NCI-H524 (cell line): Measurements from ENCODE around the gene RYR1.

Experiments
- DNase-seq, 2 experiments: peaks; one replicate each; lab custom pipeline; 2025; lab: John Stamatoyannopoulos, UW

The RYR1 gene

GRCh38 chr19:38616265-38616664 lies 182.8 kb downstream of the RYR1 start:
- no peak for DNase-seq

DNA sequence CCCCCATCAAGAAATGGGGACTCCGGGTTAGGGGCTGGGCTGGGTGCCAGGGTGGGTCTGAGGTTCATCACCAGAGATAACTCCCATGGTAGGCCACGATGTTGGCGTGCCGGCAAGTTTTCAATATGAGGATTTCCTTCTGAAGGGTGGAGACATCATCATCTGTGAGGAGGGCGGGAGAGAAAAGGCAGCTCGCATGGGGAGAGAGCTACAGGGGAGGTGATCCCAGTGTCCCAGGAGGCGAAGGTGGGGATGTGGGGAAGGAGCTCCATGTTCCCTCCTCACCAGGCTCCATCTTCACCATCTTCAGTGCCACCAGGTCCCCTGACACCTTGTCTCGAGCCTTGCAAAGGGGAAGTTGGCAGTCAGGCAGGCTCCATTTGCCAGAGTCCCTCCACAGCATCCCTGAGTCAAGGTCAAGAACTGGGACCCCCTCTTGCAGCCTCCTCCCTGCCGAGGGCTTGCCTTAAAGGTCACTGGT lies 183.8 kb downstream of the RYR1 start:
- no peak for DNase-seq

- DNase-seq: peak in 1 of 2 experiments; percentile 41
Measured at GRCh38 chr19:38617764-38618589, 184.5 kb downstream of the RYR1 start, which contains the start of gene MAP4K1. Gene MAP4K1, minus strand, starts transcription at chr19:38617953. Its CDS starts 58 bp downstream, at chr19:38617895.

DNA sequence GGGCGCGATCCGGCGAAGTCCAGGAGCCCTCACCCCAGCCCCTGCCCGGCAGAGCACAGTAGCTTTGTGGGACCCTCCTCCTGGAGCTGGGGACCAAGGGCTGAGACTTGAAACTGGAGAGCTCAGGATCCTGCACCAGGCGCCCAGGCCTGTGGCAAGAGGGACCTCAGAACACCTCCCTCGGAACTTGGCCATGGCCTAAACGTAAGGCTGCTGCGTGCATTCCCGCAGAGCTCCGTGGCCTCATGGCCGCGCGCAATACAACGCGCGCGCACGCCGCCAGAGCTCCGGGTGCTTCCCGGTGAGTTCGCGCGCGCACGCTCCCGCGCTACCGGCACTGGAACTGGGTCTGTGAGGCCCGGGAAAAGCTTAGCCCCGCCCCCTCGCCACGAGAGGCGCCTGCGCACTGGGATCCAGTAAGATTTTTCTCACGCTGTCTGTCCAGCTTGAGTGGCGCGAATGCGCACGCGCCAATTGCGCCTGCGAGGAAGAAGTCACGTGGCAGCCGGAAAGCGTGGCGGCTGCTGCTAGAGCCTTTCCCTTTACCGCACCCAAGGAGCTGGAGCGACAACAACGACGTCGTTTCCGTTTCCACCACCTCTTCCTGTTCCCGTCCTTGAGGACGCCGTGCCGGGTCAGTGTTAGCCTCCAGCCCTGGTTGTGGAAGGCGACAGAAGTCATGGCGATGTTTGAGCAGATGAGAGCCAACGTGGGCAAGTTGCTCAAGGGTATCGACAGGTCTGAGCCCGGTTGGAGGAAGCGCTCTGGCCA lies 185.3 kb downstream of the RYR1 start, which contains the start of gene EIF3K:
EIF3K (plus strand) TSS at position 599 of the 771 bp plus-strand sequence; CDS start at position 680, 81 bp downstream.
- DNase-seq: peak; percentile 97 to 100

GRCh38 chr19:38619361-38620174 lies 186.1 kb downstream of the RYR1 start:
- DNase-seq: no peak

DNA sequence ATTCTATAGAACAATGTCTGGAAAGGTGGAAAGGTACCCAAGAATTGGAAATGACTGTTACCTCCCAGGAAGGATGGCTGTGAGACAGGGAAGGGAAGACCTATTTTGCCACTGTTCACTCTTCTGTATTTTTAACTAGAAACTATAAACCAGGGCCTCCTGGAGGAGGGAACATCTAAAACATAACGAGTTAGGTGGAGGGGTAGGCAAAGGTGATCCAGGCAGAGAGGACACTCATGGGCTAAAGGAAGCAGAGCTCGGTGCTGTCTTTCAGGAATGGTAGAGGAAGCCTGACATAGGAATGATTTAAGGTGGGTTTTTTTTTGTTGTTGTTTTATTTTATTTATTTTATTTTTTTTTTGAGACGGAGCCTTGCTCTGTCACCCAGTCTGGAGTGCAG lies 191.3 kb downstream of the RYR1 start:
- no peak for DNase-seq

GRCh38 chr19:38626401-38626800 lies 192.9 kb downstream of the RYR1 start:
- DNase-seq: no peak

- DNase-seq: no peak
Measured at GRCh38 chr19:38629568-38629967, 196.1 kb downstream of the RYR1 start.

DNA sequence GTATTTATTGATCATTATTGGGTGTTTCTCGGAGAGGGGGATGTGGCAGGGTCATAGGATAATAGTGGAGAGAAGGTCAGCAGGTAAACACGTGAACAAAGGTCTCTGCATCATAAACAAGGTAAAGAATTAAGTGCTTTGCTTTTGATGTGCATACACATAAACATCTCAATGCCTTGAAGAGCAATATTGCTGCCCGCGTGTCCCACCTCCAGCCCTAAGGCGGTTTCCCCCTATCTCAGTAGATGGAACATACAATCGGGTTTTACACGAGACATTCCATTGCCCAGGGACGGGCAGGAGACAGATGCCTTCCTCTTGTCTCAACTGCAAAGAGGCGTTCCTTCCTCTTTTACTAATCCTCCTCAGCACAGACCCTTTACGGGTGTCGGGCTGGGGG lies 197.8 kb downstream of the RYR1 start:
- peak in 1 of 2 experiments; percentile 28 for DNase-seq

- DNase-seq: peak; percentile 83 to 84
Measured at GRCh38 chr19:38631811-38632475, 198.5 kb downstream of the RYR1 start.

DNA sequence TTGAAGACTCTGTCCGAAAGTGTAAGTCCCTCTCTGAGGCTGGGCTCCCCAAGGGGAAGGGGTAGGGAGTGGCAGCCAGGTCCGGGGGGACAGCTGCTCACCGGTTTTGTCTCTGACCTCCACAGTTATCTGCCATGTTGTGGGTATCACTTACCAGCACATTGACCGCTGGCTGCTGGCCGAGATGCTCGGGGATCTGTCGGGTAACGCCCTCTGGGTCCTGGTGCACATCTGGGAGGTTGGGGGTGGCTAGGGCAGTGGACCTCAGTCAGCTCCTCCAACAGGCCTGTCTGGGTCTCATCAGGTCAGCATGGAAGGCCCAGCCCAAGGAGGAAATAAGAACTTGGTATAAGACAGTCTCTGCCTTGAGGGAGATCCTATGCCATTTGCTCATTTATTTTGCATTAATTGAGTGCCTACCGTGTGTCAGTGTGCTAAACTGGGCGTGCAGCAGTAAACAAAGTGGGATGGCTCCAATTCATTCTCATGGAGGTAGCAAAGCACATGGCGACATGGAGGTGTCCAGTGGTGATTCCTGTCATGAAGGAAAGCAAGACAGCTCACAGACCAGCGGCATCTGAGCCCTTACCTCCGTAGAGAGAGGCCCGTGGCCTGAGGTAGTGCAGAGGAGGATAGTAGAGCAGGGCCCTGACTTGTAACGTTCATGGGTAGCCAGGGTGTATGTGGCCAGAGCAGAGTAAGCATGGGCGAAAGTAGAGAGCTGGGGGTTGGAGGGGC lies 199.2 kb downstream of the RYR1 start:
- no peak for DNase-seq

- peak in 1 of 2 experiments; percentile 57 for DNase-seq
Measured at GRCh38 chr19:38634757-38635482, 201.4 kb downstream of the RYR1 start.

DNA sequence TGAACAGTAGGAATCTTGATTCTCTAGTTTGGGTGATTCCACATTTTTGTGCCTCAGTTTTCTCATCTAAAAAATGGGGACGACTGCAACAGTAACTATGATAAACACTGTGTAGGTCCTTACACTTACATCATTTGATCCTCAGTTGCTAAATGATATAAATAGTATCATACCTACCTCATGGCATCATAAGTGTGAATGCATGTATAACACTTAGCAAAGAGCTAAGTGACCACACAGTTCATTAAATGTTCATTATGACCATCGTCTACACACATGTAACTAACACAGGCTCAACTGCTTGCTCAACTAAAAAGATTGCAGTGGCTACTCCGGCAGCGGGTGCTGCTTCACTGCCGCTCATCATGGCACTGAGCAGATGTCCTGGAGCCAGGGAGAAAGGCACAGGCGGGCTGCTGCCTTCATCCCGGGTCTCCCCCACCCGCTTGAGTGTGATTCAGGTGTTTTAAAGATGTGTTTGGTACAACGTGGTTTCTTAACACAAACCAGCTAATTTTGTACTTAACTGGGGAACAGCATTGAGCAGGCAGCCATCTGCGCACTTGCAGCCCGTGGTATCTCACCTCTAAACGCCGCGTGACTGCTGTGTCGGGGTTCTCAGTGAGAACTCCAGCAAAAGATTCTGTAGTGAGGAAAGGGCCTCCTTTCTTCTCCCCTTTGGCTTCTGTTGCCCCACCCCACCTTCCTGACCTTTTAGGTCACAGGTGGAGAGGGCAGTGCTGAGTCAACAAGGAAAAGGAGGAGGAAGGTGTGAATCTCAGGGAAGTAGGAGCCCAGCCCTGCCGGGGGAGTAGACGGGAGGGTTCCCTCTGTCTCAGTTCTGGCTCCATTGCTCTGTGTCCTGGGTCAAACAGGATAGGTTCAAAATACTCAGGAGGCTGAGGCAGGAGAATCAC lies 202.2 kb downstream of the RYR1 start:
- no peak for DNase-seq
